Liver (tissue), 3 donors: ENCODE results near the gene FCGR2B.
"Not testable (repeated sequence)": the region's sequence is repeated elsewhere in the genome, so short reads cannot be mapped to it uniquely, and the experiment has no call there.

Experiments
- RAD21 ChIP-seq, 2 donors: IDR thresholded peaks; 2 replicates each; pipeline ENCODE4 v1.6.1; 2016; ENCODE audit warnings: antibody characterized with exemption in 2 of 2, mild to moderate bottlenecking in 2 of 2
- TAF1 ChIP-seq: conservative IDR thresholded peaks from 2 replicates; pipeline ENCODE4 v1.6.1; 2016; ENCODE audit warnings: antibody characterized with exemption, mild to moderate bottlenecking
- YY1 ChIP-seq: IDR thresholded peaks from 2 replicates; pipeline ENCODE4 v1.6.1; 2016; ENCODE audit warnings: antibody characterized with exemption, mild to moderate bottlenecking
- TF ChIP-seq, protein P1 (sequence below): IDR thresholded peaks from 2 replicates; pipeline ENCODE4 v1.6.1; 2016; ENCODE audit warnings: antibody characterized with exemption, mild to moderate bottlenecking
- TF ChIP-seq, protein P2 (sequence below): IDR thresholded peaks from 2 replicates; pipeline ENCODE4 v1.6.1; 2016; ENCODE audit warnings: antibody characterized with exemption
- TF ChIP-seq, protein P3 (sequence below): fragments of 150-350 bp; IDR thresholded peaks from 2 replicates; pipeline ENCODE4 v1.5.1; 2017; ENCODE audit warnings: improper control_type of control experiment, low read depth, low read length; ENCODE audit not compliant: missing input control
- TF ChIP-seq, protein P4 (sequence below): IDR thresholded peaks from 2 replicates; pipeline ENCODE4 v1.6.1; 2016; ENCODE audit warnings: antibody characterized with exemption
- donor health status: healthy.
- donor health status: healthy.

DNA sequence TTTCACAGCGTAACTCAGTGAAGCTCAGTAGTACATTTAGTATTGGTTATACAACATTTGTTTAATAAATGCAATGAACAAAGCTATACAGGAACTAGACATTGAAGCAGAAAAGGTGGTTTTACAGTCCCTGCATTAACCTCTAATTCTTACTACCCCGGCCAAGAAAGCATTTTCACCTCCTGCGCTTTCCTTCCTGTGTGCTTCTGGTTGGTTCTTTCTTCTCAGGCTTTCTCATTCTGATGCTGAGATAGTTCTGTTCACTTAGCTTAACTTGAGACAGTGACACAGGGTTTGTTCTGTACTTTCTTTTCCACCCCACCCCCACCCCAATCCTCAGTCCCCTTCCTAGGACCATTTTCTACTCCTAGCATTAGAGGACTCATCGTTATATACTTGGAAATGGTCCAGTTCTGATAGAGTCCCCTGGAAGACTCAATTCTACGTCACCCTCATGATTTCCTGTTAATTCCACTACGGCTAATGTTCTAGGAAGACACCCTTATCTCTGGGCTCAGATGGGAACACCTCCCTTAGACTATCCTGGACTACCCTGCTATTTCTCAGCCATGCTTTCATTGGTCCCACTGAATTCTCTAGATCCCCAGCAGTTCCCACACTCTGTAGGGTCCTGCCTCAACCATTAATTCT, 39.4 kb upstream of the FCGR2B start:
- TF ChIP-seq, protein P1, sequence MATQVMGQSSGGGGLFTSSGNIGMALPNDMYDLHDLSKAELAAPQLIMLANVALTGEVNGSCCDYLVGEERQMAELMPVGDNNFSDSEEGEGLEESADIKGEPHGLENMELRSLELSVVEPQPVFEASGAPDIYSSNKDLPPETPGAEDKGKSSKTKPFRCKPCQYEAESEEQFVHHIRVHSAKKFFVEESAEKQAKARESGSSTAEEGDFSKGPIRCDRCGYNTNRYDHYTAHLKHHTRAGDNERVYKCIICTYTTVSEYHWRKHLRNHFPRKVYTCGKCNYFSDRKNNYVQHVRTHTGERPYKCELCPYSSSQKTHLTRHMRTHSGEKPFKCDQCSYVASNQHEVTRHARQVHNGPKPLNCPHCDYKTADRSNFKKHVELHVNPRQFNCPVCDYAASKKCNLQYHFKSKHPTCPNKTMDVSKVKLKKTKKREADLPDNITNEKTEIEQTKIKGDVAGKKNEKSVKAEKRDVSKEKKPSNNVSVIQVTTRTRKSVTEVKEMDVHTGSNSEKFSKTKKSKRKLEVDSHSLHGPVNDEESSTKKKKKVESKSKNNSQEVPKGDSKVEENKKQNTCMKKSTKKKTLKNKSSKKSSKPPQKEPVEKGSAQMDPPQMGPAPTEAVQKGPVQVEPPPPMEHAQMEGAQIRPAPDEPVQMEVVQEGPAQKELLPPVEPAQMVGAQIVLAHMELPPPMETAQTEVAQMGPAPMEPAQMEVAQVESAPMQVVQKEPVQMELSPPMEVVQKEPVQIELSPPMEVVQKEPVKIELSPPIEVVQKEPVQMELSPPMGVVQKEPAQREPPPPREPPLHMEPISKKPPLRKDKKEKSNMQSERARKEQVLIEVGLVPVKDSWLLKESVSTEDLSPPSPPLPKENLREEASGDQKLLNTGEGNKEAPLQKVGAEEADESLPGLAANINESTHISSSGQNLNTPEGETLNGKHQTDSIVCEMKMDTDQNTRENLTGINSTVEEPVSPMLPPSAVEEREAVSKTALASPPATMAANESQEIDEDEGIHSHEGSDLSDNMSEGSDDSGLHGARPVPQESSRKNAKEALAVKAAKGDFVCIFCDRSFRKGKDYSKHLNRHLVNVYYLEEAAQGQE = not testable (repeated sequence)
- not testable (repeated sequence) for TF ChIP-seq RAD21 (IDR thresholded peaks at IDR 0.05); TAF1; YY1
- TF ChIP-seq, protein P2, sequence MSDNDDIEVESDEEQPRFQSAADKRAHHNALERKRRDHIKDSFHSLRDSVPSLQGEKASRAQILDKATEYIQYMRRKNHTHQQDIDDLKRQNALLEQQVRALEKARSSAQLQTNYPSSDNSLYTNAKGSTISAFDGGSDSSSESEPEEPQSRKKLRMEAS = not testable (repeated sequence)
- TF ChIP-seq, protein P3, sequence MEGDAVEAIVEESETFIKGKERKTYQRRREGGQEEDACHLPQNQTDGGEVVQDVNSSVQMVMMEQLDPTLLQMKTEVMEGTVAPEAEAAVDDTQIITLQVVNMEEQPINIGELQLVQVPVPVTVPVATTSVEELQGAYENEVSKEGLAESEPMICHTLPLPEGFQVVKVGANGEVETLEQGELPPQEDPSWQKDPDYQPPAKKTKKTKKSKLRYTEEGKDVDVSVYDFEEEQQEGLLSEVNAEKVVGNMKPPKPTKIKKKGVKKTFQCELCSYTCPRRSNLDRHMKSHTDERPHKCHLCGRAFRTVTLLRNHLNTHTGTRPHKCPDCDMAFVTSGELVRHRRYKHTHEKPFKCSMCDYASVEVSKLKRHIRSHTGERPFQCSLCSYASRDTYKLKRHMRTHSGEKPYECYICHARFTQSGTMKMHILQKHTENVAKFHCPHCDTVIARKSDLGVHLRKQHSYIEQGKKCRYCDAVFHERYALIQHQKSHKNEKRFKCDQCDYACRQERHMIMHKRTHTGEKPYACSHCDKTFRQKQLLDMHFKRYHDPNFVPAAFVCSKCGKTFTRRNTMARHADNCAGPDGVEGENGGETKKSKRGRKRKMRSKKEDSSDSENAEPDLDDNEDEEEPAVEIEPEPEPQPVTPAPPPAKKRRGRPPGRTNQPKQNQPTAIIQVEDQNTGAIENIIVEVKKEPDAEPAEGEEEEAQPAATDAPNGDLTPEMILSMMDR = not testable (repeated sequence)
- TF ChIP-seq, protein P4, sequence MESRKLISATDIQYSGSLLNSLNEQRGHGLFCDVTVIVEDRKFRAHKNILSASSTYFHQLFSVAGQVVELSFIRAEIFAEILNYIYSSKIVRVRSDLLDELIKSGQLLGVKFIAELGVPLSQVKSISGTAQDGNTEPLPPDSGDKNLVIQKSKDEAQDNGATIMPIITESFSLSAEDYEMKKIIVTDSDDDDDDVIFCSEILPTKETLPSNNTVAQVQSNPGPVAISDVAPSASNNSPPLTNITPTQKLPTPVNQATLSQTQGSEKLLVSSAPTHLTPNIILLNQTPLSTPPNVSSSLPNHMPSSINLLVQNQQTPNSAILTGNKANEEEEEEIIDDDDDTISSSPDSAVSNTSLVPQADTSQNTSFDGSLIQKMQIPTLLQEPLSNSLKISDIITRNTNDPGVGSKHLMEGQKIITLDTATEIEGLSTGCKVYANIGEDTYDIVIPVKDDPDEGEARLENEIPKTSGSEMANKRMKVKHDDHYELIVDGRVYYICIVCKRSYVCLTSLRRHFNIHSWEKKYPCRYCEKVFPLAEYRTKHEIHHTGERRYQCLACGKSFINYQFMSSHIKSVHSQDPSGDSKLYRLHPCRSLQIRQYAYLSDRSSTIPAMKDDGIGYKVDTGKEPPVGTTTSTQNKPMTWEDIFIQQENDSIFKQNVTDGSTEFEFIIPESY = not testable (repeated sequence)
